GM12892 (cell line): ENCODE data around the gene LRMDA.

ENCODE experiments used
- DNase-seq: peaks from one replicate; pipeline ENCODE4 v3.0.0; 2011; ENCODE audit not compliant: insufficient read length
- FAIRE-seq: peaks from 2 replicates; lab custom pipeline; 2011; peaks lifted over from hg19 to GRCh38; lab: Jason Lieb, UNC
- POLR2A ChIP-seq: IDR thresholded peaks from 2 replicates; pipeline ENCODE4 v1.6.1; 2011; ENCODE audit warnings: low read depth, low read length, control low read depth
- POLR2AphosphoS5 ChIP-seq: IDR thresholded peaks from 2 replicates; pipeline ENCODE4 v1.6.1; 2011; ENCODE audit warnings: low read depth, low read length, control low read depth
- TAF1 ChIP-seq: IDR thresholded peaks from 2 replicates; pipeline ENCODE4 v1.6.1; 2011; ENCODE audit warnings: low read depth, mild to moderate bottlenecking, control low read depth, low read length, borderline replicate concordance

LRMDA gene

GRCh38 chr10:76149602-76150138, 718.2 kb downstream of the LRMDA start:
- no peak for DNase-seq
- FAIRE-seq: no peak
- no peak for TF ChIP-seq POLR2AphosphoS5
- TF ChIP-seq TAF1: no peak
- no peak for TF ChIP-seq POLR2A

GRCh38 chr10:76150139-76150875, 718.9 kb downstream of the LRMDA start:
- no peak for FAIRE-seq

DNA sequence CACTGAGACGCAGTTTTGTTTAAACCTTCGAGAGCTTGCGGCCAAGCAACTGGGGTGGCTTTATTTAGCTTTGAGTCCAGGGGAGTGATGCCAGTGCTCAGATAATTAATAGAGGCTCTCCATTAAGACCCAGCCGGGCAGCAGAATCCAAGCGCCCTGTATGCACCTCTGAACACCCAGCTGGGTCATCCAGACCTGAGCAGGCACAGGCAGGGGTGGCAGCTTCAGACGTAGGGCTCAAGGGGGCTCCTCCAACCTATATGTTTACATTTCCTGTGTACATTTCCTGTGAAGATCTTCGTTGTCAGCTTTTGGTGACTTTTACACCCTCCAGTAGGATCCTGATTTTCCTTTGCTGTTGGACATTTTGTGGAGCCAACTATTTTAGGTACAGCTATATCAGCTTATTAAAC, 719.5 kb downstream of the LRMDA start:
- FAIRE-seq (no peak), DNase-seq (no peak)
- TF ChIP-seq POLR2AphosphoS5 (no peak), TAF1 (no peak), POLR2A (no peak)

More at GRCh38 chr10:76150139-76150875, 718.9 kb downstream of the LRMDA start:
- no peak for DNase-seq
- TF ChIP-seq POLR2A (no peak), TAF1 (no peak), POLR2AphosphoS5 (no peak)

DNA sequence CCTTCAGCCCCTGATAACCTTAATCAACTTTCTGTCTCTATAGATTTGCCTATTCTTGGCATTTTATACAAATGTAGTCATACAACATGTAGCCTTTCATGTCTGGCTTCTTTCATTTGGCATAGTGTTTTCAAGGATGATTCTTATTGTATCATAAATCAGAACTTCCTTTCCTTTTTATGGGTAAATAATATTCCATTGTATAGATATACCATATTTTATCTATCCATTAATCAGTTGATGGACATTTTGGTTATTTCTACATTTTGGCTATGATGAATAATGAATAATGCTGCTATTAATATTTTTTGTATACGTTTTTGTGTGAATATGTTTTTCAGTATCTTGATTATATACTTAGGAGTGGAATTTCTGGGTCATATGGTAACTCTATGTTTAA, 720.8 kb downstream of the LRMDA start:
- TF ChIP-seq TAF1: no peak
- no peak for TF ChIP-seq POLR2A
- no peak for TF ChIP-seq POLR2AphosphoS5
- no peak for DNase-seq
- no peak for FAIRE-seq

GRCh38 chr10:76155961-76156360, 724.5 kb downstream of the LRMDA start:
- TF ChIP-seq TAF1 (no peak), POLR2A (no peak), POLR2AphosphoS5 (no peak)
- DNase-seq (no peak), FAIRE-seq (no peak)

GRCh38 chr10:76160446-76161300, 729.2 kb downstream of the LRMDA start:
- TF ChIP-seq TAF1 (no peak), POLR2A (no peak), POLR2AphosphoS5 (no peak)
- DNase-seq (no peak), FAIRE-seq (no peak)

DNA sequence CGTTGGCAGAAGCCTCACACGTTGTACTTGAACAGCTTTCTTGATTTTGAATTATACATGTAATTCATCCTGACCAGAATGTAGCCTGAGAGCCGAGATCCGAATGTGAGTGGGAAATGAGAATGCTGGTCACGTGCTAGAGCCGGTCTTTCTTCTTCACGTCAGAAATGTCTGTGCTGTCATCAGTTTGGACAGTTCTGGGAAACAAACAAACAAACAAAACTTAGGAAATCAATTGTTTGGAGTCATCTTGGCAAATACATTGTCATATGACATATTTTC, 729.8 kb downstream of the LRMDA start:
- TF ChIP-seq TAF1 (no peak), POLR2AphosphoS5 (no peak)
- DNase-seq: no peak
- no peak for FAIRE-seq

DNA sequence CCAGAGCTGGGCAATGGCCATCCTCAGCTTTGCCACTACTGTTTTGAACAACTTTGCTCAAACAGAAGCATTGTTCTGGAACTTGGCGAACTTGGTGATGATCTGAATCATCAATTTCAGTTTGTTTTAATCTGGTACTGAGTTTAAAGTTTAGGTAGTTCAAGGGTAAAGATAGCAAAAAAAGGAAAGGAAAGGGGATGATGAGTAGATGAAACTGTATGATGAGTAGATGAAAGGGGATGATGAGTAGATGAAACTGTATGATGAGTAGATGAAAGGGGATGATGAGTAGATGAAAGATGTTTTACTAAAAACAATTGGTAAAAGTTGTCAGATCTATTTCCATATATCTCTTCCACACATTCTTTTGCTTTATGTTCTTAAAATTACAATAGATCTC, 737.0 kb downstream of the LRMDA start:
- TF ChIP-seq TAF1: no peak
- no peak for TF ChIP-seq POLR2AphosphoS5
- TF ChIP-seq POLR2A: no peak
- DNase-seq (no peak), FAIRE-seq (no peak)

DNA sequence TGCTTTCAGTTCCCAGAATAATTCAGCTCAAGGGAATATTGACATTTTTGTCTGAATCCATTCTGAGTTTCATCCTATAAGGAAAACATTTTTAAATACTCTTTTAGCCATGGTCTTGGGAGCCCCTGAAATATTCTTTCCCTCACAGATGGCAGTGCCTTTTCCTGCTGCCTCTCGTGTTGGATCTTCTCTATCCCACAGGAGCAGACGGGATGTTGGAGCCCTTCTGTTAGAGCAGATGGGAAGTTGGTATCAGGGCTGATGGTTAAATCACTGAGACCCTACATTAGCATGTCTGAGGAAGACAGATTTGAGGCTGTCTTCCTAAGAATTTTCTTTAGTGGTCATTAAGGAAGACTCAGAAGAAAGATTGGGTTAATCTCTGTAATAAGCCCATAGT, 737.8 kb downstream of the LRMDA start:
- DNase-seq (no peak), FAIRE-seq (no peak)
- no peak for TF ChIP-seq POLR2A
- no peak for TF ChIP-seq TAF1

DNA sequence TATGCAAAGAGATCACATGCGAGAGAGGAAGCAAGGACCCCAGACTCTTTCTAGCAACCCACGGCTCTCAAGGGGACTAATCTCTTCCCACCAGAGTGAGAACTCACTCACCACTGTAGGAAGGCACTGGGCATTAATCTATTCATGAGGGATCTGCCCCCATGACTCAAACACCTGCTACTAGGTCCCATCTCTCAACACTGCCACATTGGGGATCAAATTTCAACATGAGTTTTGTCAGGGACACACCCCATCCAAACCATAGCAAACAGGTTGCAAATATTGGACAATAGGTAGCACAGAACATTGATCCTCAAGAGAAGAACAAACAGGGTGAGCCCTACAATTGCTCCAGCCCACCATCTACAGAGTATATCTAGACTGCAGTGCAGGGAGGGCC, 740.6 kb downstream of the LRMDA start:
- TF ChIP-seq POLR2AphosphoS5 (no peak), TAF1 (no peak)
- DNase-seq (no peak), FAIRE-seq (no peak)

GRCh38 chr10:76175533-76176165, 744.2 kb downstream of the LRMDA start:
- no peak for DNase-seq
- no peak for FAIRE-seq
- TF ChIP-seq TAF1: no peak
- no peak for TF ChIP-seq POLR2AphosphoS5
- TF ChIP-seq POLR2A: no peak

- no peak for FAIRE-seq
- no peak for DNase-seq
- TF ChIP-seq POLR2AphosphoS5 (no peak), POLR2A (no peak), TAF1 (no peak)
Observed at GRCh38 chr10:76176166-76176550, 744.7 kb downstream of the LRMDA start.
